Uterus (tissue), 2 donors: Measurements from ENCODE around the gene HOXA6.

Source experiments
- CTCF ChIP-seq, 4 experiments: fragments of 200-600 bp in 2 of 4; fragments of 450-650 bp in 2 of 4; sonication (generic) in 2 of 4; IDR thresholded peaks; one replicate each; pipeline ENCODE4 v1.5.1; 2016 to 2019; ENCODE audit warnings: antibody characterized with exemption in 4 of 4, mild to moderate bottlenecking in 2 of 4, moderate library complexity in 1 of 4
- POLR2A ChIP-seq, 2 donors: fragments of 450-650 bp; IDR thresholded peaks; one replicate each; pipeline ENCODE4 v1.6.1; 2016; ENCODE audit warnings: antibody characterized with exemption in 2 of 2, mild to moderate bottlenecking in 1 of 2, moderate library complexity in 1 of 2

- no peak for TF ChIP-seq CTCF (IDR thresholded peaks at IDR 0.05)
- no peak for TF ChIP-seq POLR2A (IDR thresholded peaks at IDR 0.05)
Measured at GRCh38 chr7:27194686-27195379, 47.3 kb upstream of the HOXA6 start.
